WTC11 (cell line): ENCODE measurements around the gene PRSS23. TPM values are rescaled to one million over a fixed set of nuclear protein-coding genes. Genes with fewer than 3 reads are reported as not detected.

ENCODE experiments used
- ATAC-seq: fragments of 200-7000 bp; cut with Tn5 transposase; 2 replicates; pipeline ENCODE4 v1.10.0; 2021; ENCODE audit warnings: mild to moderate bottlenecking, moderate library complexity
- CTCF ChIA-PET: fragments of 300-600 bp; sonication (Branson Sonifier 250); formaldehyde crosslinking; loops from one replicate; lab custom pipeline; 2021; ENCODE audit warnings: antibody characterized with exemption; lab: Charles Lee
- POLR2A ChIA-PET: fragments of 350-600 bp; sonication (Branson Sonifier 250); formaldehyde crosslinking; loops from one replicate; lab custom pipeline; 2021; ENCODE audit warnings: antibody characterized with exemption; lab: Charles Lee
- DNase-seq: peaks from one replicate; pipeline ENCODE4 v3.0.0; 2021; ENCODE audit warnings: low spot score
- H3K27ac Mint-ChIP-seq: 2 replicates; pipeline ENCODE4 v1.8.0; 2021; ENCODE audit warnings: mixed read lengths
- H3K27me3 Mint-ChIP-seq: 2 replicates; pipeline ENCODE4 v1.8.0; 2021; ENCODE audit warnings: low read depth, mild to moderate bottlenecking, moderate library complexity, mixed read lengths
- H3K36me3 Mint-ChIP-seq: 2 replicates; pipeline ENCODE4 v1.8.0; 2021; ENCODE audit warnings: mixed read lengths
- H3K4me1 Mint-ChIP-seq: 2 replicates; pipeline ENCODE4 v1.8.0; 2022; ENCODE audit warnings: mixed read lengths
- H3K4me3 Mint-ChIP-seq: 2 replicates; pipeline ENCODE4 v1.8.0; 2021; ENCODE audit warnings: mild to moderate bottlenecking, moderate library complexity, mixed read lengths
- H3K9me3 Mint-ChIP-seq: 2 replicates; pipeline ENCODE4 v1.8.0; 2021; ENCODE audit warnings: mixed read lengths
- AR ChIP-seq: fragments of 250-450 bp; sonication (Bioruptor Pico); IDR thresholded peaks from 2 replicates; pipeline ENCODE4 v1.9.0; 2021; ENCODE audit warnings: mild to moderate bottlenecking
- ATF3 ChIP-seq: sonication (generic); formaldehyde crosslinking; conservative IDR thresholded peaks from 2 replicates; pipeline ENCODE4 v1.8.1; 2022; ENCODE audit warnings: mild to moderate bottlenecking, missing genetic modification reagents
- E2F1 ChIP-seq: sonication (generic); formaldehyde crosslinking; IDR thresholded peaks from 2 replicates; pipeline ENCODE4 v1.8.0; 2022; ENCODE audit warnings: mild to moderate bottlenecking, missing genetic modification reagents
- EMX1 ChIP-seq: fragments of 250-450 bp; sonication (Bioruptor Pico); IDR thresholded peaks from 2 replicates; pipeline ENCODE4 v1.8.0; 2021; ENCODE audit warnings: mild to moderate bottlenecking
- FOXP1 ChIP-seq: sonication (generic); formaldehyde crosslinking; IDR thresholded peaks from 2 replicates; pipeline ENCODE4 v1.8.0; 2022; ENCODE audit warnings: missing genetic modification reagents, mild to moderate bottlenecking, moderate library complexity, borderline replicate concordance
- GTF2I ChIP-seq: fragments of 250-450 bp; sonication (Bioruptor Pico); conservative IDR thresholded peaks from 2 replicates; pipeline ENCODE4 v1.4.0; 2021; ENCODE audit warnings: mild to moderate bottlenecking
- KAT7 ChIP-seq: sonication (generic); formaldehyde crosslinking; IDR thresholded peaks from 2 replicates; pipeline ENCODE4 v1.8.1; 2023; ENCODE audit warnings: missing genetic modification reagents, mild to moderate bottlenecking, borderline replicate concordance
- MXD4 ChIP-seq: fragments of 250-450 bp; sonication (Bioruptor Pico); IDR thresholded peaks from 2 replicates; pipeline ENCODE4 v1.8.0; 2021; ENCODE audit warnings: mild to moderate bottlenecking, moderate library complexity, borderline replicate concordance
- NFATC4 ChIP-seq: fragments of 250-450 bp; sonication (Bioruptor Pico); IDR thresholded peaks from 2 replicates; pipeline ENCODE4 v1.9.0; 2021; ENCODE audit warnings: mild to moderate bottlenecking
- NFE2L1 ChIP-seq: sonication (generic); formaldehyde crosslinking; IDR thresholded peaks from 2 replicates; pipeline ENCODE4 v1.8.1; 2023; ENCODE audit warnings: missing genetic modification reagents
- NR2C2 ChIP-seq: sonication (generic); formaldehyde crosslinking; IDR thresholded peaks from 2 replicates; pipeline ENCODE4 v1.8.0; 2022; ENCODE audit warnings: mild to moderate bottlenecking, missing genetic modification reagents
- OVOL2 ChIP-seq: fragments of 250-450 bp; sonication (Bioruptor Pico); IDR thresholded peaks from 2 replicates; pipeline ENCODE4 v1.9.0; 2021; ENCODE audit warnings: mild to moderate bottlenecking, borderline replicate concordance
- PRRX2 ChIP-seq: fragments of 250-450 bp; sonication (Bioruptor Pico); IDR thresholded peaks from 2 replicates; pipeline ENCODE4 v1.8.0; 2021; ENCODE audit warnings: mild to moderate bottlenecking
- SMAD3 ChIP-seq: sonication (generic); formaldehyde crosslinking; IDR thresholded peaks from 2 replicates; pipeline ENCODE4 v1.8.0; 2022; ENCODE audit warnings: missing genetic modification reagents, mild to moderate bottlenecking, borderline replicate concordance
- STAT6 ChIP-seq: sonication (generic); formaldehyde crosslinking; conservative IDR thresholded peaks from 2 replicates; pipeline ENCODE4 v1.8.1; 2023; ENCODE audit warnings: mild to moderate bottlenecking, low read depth, missing genetic modification reagents, moderate library complexity
- TCF7 ChIP-seq: sonication (generic); formaldehyde crosslinking; IDR thresholded peaks from 2 replicates; pipeline ENCODE4 v1.8.0; 2022; ENCODE audit warnings: mild to moderate bottlenecking, low read depth, missing genetic modification reagents, moderate library complexity
- TEAD4 ChIP-seq: sonication (generic); formaldehyde crosslinking; IDR thresholded peaks from 2 replicates; pipeline ENCODE4 v1.8.0; 2022; ENCODE audit warnings: mild to moderate bottlenecking, missing genetic modification reagents
- ZMAT4 ChIP-seq: fragments of 250-450 bp; sonication (Bioruptor Pico); IDR thresholded peaks from 2 replicates; pipeline ENCODE4 v1.9.0; 2021; ENCODE audit warnings: mild to moderate bottlenecking
- ZNF423 ChIP-seq: fragments of 250-450 bp; sonication (Bioruptor Pico); IDR thresholded peaks from 2 replicates; pipeline ENCODE4 v2.1.2; 2022; ENCODE audit warnings: mild to moderate bottlenecking, moderate library complexity
- total RNA-seq: library from RNA; stranded (reverse); gene quantifications from 3 replicates; pipeline ENCODE4 v1.2.3, GENCODE V29; 2021

The PRSS23 gene
- total RNA-seq, 1 experiment from 2014 or later, result 4.2 TPM

GRCh38 chr11:86755146-86755545 lies 45.2 kb upstream of the PRSS23 start:
- H3K27me3 Mint-ChIP-seq, result no peaks in the 10 kb centered on the region
- no peak overlapping the region for H3K27ac Mint-ChIP-seq
- ATAC-seq, result no peak
- TF ChIP-seq OVOL2 (CRISPR knock-in tag), result no peak
- POLR2A ChIA-PET, result no interaction called here
- DNase-seq, result no peak
- CTCF ChIA-PET, result no interaction called here
- H3K9me3 Mint-ChIP-seq, result peaks cover 10% of the 10 kb centered on the region; the same call in 1 of the 2 replicates
- H3K4me3 Mint-ChIP-seq, result no peak overlapping the region
- no peaks in the 10 kb centered on the region for H3K4me1 Mint-ChIP-seq
- H3K36me3 Mint-ChIP-seq, result no peaks in the 10 kb centered on the region

GRCh38 chr11:86758171-86758570 lies 42.2 kb upstream of the PRSS23 start:
- ATAC-seq (no peak), DNase-seq (no peak)
- Mint-ChIP-seq H3K4me1 (no peaks in the 10 kb centered on the region), H3K27ac (no peak overlapping the region), H3K36me3 (no peaks in the 10 kb centered on the region), H3K4me3 (no peak overlapping the region), H3K9me3 (peaks cover 13% of the 10 kb centered on the region), H3K27me3 (no peaks in the 10 kb centered on the region)
- ChIA-PET POLR2A (no interaction called here), CTCF (interaction anchor here (1.2 kb wide), 1 partner anchor 23 kb away, joined by 3 read pairs; no protein-coding TSS in a partner anchor)
- no peak for TF ChIP-seq AR (CRISPR knock-in tag)
- TF ChIP-seq TCF7, result no peak
- TF ChIP-seq NFE2L1, result no peak

GRCh38 chr11:86760577-86760976 lies 39.8 kb upstream of the PRSS23 start:
- ChIA-PET CTCF (no interaction called here), POLR2A (no interaction called here)
- peaks cover 13% of the 10 kb centered on the region for H3K9me3 Mint-ChIP-seq
- no peaks in the 10 kb centered on the region; the same call in 1 of the 2 replicates for H3K27me3 Mint-ChIP-seq
- no peak overlapping the region for H3K4me3 Mint-ChIP-seq
- DNase-seq, result no peak
- H3K4me1 Mint-ChIP-seq, result peaks cover 2% of the 10 kb centered on the region
- no peaks in the 10 kb centered on the region for H3K36me3 Mint-ChIP-seq
- ATAC-seq, result no peak
- TF ChIP-seq E2F1 (CRISPR knock-in tag) (no peak), ZNF423 (CRISPR knock-in tag) (no peak), TEAD4 (no peak), STAT6 (CRISPR knock-in tag) (no peak), AR (CRISPR knock-in tag) (no peak), FOXP1 (CRISPR knock-in tag) (no peak), NFATC4 (CRISPR knock-in tag) (no peak), ATF3 (CRISPR knock-in tag) (no peak), TCF7 (no peak), MXD4 (CRISPR knock-in tag) (no peak), GTF2I (no peak), PRRX2 (CRISPR knock-in tag) (no peak), KAT7 (CRISPR knock-in tag) (no peak), ZMAT4 (CRISPR knock-in tag) (no peak), NR2C2 (CRISPR knock-in tag) (no peak), EMX1 (no peak), SMAD3 (no peak)
- H3K27ac Mint-ChIP-seq, result no peak overlapping the region
